ENCODE results near the gene AQP5.
"Not testable (repeated sequence)": the region's sequence is repeated elsewhere in the genome, so short reads cannot be mapped to it uniquely, and the experiment has no call there.

Gene AQP5

DNA sequence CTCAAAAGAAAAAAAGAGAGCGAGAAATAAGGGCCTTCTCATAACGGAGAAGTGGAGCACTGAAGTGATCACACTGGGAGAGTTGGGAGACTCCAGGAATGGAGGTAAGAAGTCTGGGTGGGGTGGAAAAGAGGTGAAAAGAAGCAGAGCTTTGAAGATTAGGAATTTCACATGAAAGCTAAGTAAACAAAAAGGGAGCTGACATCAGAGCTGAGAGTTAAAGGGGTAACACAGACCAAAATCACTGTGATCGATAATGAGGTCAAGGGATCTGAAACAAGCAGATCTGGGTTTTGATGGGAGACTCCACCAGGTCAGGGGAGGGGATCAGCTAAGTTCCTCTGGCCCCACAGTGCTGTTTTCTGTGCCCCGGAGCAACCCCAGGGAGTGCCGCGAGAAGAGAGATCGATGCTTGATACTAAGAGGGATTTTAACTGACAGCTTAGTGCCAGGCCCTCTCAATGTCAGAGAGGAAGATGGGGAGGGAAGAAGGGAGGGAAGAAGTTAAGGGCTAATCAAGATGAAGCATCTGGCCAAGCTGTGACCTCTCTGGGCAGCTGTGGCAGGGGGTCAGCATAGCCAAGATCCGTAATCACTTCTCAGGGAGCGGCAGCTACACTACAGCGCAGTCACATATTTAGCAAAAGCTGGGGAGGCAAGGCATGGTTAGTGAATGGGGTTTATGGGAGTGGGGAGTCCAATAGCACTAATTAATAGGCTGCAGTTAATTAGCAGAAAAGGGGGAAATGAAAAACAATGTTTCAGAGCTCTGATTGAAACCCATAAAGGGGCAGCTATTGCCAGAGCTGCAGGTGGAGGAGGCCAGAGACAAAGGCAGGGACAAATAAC, 19.1 kb downstream of the AQP5 start:
- no peak for DNase-seq (ENCODE audit: low spot score)

GRCh38 chr12:49982246-49983087, 20.8 kb downstream of the AQP5 start:
- no peak for DNase-seq (ENCODE audit: low spot score)

- DNase-seq (ENCODE audit: low spot score) = peak; percentile 28
Observed at GRCh38 chr12:49983892-49984291, 22.2 kb downstream of the AQP5 start.

DNA sequence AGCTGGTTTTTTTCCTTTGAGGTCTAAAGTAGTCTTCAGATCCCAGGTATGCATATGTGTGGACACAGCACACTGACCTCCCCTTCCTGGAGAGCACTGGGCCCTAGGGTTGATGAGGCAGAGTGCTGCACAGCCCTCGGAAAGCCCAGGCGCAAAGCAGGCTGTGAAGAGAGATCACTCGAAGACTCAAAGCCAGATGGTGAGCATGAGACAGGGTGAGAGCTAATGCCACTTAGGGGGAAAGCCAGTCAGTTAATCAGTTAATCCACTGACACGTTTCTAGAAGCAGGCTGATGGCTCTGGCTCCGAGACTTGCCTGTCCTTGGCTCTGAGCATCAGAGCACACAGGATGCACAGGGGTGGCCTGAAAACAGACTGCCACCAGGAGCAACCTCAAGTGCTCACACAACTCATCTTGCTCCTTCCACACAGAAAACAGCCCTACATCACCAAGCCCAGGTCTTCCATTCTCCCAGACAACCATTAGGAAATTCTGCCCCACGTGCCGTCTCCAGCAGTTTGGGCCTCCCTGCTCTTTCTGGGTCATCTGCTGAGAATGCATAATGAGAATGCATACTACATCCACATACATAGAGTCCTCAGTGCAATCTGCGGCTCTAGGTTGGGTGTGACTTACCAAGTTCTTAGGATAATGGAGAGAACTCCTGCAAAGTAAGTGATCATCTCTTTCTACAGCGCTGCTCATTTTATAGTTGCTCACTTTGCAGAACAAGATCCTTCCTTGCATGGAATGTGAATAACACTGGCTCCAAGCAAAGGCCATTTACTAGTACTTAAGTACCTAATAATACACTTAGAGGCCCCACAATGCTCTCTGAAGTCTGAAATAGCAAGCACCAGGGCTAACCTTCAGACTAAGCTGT, 23.0 kb downstream of the AQP5 start:
- no peak for DNase-seq (ENCODE audit: low spot score)

GRCh38 chr12:49985981-49986380, 24.3 kb downstream of the AQP5 start:
- DNase-seq (ENCODE audit: low spot score) = no peak

- not testable (repeated sequence) for DNase-seq (ENCODE audit: low spot score)
Observed at GRCh38 chr12:49986476-49986875, 24.8 kb downstream of the AQP5 start.

- DNase-seq (ENCODE audit: low spot score) = peak; percentile 27
Observed at GRCh38 chr12:49987625-49988303, 26.1 kb downstream of the AQP5 start.

- not testable (repeated sequence) for DNase-seq (ENCODE audit: low spot score)
Observed at GRCh38 chr12:49989400-49989799, 27.7 kb downstream of the AQP5 start.

GRCh38 chr12:49990273-49990672, 28.6 kb downstream of the AQP5 start:
- no peak for DNase-seq (ENCODE audit: low spot score)

GRCh38 chr12:49998453-49998852, 36.8 kb downstream of the AQP5 start:
- DNase-seq (ENCODE audit: low spot score) = no peak

- no peak for DNase-seq (ENCODE audit: low spot score)
Observed at GRCh38 chr12:50003595-50003994, 41.9 kb downstream of the AQP5 start.

GRCh38 chr12:50004696-50005095, 43.0 kb downstream of the AQP5 start:
- DNase-seq (ENCODE audit: low spot score) = no peak

- no peak for DNase-seq (ENCODE audit: low spot score)
Observed at GRCh38 chr12:50005175-50005574, 43.5 kb downstream of the AQP5 start.

DNA sequence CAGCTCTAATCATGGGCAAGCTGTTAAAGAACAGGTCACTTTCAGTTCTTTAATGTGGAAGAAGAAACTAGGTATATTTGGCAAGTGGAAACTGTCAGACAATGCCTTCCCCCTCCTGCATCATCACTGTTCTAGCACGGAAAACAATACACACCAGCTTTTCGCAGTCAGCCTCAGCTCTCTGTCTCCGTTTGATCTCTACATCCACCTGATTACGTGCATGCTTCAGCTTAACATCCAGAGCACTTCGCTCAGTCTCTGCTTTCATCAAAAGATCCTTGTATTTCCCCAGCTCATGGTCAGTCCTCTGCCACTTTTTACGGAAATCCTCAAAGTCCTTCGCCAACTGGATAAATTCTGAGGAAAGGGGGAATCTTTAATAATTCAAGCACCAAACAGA, 44.6 kb downstream of the AQP5 start:
- peak; percentile 42 for DNase-seq (ENCODE audit: low spot score)

DNA sequence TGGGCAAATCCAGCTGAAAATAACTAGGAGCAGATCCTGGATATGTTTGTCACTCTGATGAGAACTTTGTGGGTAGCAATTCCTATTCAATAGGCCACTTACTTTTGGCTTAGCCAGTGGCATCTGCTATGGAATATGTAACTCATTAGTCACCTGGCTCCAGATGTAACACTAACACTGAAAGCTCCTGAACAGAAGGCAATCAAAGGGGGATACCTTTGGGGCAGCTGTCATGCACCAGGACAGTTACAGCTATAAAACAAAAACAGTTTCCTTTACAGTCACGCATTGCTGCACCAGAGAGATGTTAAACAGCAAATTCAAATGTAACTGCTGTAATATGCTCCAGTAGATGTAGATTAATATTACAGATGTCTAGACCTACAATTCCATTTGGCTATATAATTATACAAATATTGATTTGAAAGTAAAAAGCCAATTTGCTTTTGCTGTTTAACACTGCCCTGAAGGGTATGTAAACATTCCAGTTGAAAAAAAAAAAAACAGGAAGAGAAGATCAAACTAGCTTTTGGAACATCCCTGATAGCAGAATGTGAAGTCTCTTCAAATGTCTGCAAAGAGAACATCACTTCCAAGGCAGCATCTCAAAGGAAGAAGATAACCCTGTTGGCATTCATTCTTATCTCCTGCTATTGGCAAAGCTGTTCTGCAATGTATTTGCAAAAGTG, 45.2 kb downstream of the AQP5 start:
- DNase-seq (ENCODE audit: low spot score) = no peak

GRCh38 chr12:50013361-50014147, 51.9 kb downstream of the AQP5 start:
- DNase-seq (ENCODE audit: low spot score) = peak; percentile 30

GRCh38 chr12:50014342-50014741, 52.7 kb downstream of the AQP5 start:
- DNase-seq (ENCODE audit: low spot score) = no peak
